Stimulated activated CD4-positive, alpha-beta T cell treated with anti-CD3 and anti-CD28 coated beads, Interleukin-2, amount 100 ng/mL, for 4 hours (primary cell): ENCODE data around the gene GRK3.
"Not testable (repeated sequence)": the region's sequence is repeated elsewhere in the genome, so short reads cannot be mapped to it uniquely, and the experiment has no call there.

Source experiments
- DNase-seq: peaks from one replicate; pipeline ENCODE4 v3.0.0-alpha.2; 2020; ENCODE audit warnings: low read depth

GRK3 gene

DNA sequence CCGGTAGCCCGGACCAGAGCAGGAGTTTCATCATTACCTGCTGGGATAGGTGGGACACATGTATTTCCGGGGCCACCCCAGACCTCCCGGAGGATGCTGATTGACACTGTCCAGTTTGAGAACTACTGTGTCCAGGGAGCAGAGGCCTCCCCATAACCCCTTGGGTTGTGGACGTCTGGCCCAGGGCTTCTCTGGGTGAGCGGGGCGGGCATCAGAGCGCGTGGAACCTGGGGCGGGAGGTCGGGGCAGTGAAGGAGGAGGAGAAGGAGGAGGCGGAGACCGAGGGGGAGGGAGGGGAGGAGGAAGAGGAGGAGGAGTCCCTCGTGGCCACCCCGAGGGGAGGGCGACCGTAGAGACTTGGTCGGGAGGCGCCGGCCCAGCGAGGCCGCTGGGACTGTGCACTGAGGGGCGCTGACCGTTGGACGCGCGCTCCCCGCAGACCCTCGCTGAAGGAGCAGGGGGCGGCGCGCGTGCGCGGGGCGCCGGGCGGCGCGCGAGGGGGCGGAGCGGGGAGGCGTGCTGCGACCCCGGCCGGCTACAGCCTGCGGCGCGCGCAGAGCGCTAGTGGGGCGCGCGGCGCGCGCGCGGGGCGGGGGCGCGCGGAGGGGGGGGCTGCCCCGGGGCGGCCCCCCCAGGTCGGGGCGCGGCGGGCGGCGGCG, at the start of gene GRK3:
GRK3 (plus strand) TSS at position 356 of the 659 bp plus-strand sequence. CDS start 366 bp downstream, outside the sequence.
- DNase-seq, result peak; percentile 70

DNA sequence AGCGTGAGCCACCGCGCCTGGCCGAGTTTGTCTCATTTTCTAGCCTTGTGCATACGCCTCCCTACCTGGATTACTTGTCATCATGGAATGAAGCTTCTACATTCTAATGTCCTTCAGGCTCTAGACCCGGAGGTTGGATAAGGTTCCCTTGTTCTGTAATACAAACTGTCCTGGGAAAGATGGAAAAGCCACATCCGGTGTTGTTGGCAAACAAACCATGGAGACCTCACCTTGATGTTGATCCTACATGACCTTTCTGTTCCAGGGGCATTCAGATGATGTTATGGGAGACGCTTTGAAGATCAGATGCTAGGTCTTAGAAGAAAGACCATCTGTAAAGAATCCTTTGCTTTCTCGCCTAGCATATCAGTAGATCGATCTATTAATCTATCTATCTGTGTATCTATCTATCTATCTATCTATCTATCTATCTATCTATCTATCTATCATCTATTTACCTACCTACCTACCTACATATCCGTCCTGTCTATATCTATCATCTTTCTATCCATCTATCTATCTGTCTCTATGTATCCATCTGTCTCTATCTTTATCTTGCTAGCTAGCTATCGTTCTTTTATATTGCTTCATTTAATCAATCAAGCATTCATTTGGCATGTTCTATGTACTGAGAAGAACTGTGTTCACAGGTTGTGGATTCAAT, 46.3 kb upstream of the GRK3 start:
- DNase-seq, result no peak

DNA sequence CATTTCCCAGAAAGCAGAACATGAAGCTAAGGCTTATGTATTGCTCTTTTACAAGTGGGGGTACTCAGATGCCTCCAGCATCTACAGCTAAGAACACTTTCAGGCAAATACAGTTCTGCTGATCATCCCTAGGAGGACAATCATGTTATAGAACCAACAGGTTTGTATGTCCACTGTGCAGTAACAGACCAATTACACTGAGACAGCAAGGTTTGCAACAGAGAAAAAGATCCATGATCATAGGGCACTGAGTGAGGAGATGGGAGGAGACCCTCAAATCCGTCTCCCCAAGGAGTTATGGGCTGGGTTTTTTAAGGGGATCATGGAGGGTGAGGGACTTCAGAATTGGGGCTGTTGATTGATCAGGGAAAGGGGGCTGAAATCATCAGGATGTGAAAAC, 39.1 kb upstream of the GRK3 start:
- DNase-seq, result no peak

DNA sequence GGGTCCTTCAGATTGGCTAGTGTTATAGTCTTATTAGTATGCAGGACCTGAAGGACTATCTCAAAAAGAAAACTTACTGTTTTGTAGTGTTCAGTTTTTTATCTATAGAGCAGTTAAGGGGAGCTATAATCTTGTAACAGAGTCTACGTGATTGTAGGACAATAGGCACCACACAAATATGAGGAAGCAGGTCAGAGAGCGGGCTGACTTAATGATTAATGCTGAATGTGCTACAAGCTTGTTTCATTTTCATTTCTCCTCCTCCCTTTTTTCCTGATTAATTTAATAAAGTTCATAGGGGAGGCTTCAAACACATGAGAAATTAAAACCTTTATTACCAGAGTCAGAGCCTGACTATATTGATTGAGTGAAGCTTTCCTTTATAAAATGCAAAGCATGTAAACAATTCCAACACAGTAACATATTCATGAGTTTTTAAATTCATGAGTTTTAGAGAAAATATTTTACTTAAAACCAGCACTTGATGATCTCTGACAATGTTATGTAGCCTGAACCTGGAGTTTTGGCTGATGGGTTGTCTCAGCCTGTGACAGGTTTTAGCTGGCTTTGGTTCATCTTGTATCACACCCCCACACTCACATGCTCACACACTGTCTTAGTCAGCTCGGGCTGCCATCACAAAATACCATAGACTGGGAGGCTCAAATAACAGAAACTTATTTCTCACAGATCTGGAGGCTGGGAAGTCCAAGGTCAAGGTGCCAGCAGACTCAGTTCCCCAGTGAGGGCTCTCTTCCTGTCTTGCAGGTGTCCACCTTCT, 38.5 kb upstream of the GRK3 start:
- not testable (repeated sequence) for DNase-seq

DNA sequence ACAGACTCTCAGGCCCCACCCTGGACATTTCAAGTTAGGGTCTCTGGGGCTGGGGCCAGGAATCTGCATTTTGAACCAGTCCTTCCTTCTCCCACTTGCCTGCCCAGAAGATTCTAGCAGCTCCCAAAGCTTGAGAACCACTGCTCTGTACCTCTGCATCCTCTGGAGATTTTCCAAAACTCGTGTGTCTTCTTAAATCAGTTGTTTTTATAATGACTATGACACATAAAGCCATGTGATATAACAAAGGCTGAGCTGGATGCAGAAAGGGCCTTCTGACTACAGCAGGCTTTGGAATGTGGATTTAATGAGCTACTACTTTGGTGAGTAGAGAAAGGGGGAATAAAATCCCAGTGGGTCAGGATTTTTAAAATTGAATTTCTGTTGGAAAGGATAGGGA, 37.5 kb upstream of the GRK3 start:
- not testable (repeated sequence) for DNase-seq

DNA sequence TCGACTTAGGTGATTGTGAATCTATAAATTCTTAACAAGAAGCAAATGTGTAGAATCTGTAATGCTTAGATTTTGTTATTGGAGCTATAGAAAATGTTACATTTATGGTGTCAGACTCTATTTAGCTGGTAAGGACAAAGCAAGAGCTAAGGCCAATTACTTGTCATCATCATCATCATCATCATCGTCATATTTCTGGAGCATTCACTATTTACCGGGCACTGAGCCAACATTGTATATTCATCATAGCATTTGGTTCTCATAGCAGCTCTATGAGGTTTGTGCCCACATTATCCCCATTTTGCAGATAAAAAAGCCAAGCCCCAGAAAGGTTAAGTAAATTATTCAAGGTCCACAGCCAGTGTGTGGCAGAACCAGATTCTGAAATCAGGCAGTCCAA, 36.4 kb upstream of the GRK3 start:
- DNase-seq, result not testable (repeated sequence)

DNA sequence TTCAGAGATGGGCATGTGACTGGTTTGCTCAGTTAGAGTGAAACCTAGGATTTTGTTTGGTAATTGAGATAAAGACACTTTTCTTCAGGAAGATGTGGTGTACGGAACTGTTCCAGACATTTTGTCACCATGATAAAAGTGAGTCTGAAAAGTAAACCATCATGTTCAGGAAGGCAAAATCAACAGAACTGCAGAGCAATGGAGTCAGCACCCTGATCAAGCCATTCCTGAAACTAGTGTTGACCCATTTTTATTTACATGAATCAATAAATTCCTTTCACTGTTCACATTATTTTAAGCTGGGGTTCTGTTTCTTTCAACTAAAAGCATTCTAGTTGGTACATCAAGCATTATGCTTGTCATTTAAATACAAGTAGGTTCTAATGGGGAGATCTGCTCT, 35.4 kb upstream of the GRK3 start:
- DNase-seq, result not testable (repeated sequence)

DNA sequence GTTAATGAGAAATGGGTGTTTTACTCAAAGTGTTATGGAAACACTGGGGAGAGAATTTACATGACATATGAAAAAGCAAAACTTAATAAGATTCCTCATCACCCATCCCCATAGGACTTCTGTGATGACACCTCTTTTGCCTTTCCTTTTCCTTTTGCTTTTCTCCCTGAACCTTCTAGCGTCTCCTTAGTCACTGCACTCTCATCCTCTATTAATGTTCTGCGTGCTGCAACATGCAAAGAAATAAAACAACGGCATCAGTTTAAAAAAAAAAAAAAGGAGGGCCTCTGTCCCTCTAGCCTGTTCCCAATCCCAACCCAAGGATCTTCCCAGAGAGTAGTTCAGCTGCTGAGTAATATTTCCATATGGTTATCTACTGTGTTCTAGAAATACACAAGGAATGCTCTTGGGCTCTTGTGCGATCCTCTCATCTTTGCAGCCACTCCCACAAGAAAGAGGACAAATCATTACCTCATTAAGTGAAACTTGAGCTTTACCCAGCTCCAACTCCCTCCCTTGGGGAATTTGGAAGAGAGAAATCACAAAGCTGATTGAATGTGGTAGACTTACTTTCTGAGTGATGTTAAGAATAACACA, 34.8 kb upstream of the GRK3 start:
- DNase-seq, result not testable (repeated sequence)

DNA sequence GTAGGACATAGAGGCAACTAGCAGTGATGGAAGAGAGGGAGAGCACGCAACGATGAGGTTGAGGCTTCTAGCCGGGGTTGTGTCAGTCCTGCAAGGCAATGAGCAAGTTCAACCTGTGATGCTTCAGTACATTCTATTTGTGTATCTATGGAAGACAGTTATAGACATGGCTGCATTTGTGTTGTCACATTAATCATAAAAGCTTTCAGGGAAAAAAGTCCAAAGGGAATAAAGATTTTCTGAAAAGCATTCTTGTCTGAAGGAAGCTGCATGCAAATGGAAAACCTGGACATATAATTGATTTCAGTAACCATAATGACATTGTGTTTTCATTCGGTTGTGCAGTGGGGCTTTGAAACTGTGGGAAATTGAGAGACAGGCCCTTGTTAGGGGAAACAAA, 32.8 kb upstream of the GRK3 start:
- DNase-seq, result not testable (repeated sequence)

DNA sequence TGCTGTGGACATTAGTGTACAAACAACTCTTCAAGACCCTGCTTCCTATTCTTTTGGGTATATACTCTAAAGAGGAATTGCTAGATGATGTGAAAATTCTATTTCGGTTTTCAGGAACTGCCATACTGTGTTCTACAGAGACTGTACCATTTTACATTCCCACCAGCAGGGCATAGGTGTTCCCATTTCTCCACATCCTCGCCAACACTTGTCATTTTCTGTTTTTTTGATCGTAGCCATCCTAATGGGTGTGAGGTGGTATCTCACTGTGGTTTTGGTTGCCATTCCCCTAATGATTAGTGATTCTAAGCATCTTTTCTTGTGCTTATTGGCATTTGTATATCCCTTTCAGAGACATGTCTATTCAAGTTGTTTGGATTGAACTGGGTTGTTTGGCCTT, 29.8 kb upstream of the GRK3 start:
- no peak for DNase-seq

DNA sequence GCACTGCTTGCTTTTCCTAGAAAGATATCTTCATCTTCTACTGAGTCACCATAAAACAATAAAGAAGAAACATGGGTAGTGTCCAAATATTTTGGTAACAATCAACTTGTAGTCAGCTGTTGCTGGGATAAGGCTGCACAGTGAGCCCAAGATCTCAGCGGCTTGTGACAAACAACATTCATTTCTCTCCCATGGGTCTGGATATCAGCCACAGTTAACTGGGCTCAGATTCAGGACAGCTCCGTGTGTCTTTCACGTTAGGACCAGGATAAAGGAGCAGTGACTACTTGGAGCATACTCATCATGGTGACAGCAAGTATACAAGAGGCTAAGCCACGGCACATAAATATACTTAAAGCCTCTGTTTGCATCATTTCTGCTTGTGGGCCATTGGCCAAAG, 27.9 kb upstream of the GRK3 start:
- no peak for DNase-seq

DNA sequence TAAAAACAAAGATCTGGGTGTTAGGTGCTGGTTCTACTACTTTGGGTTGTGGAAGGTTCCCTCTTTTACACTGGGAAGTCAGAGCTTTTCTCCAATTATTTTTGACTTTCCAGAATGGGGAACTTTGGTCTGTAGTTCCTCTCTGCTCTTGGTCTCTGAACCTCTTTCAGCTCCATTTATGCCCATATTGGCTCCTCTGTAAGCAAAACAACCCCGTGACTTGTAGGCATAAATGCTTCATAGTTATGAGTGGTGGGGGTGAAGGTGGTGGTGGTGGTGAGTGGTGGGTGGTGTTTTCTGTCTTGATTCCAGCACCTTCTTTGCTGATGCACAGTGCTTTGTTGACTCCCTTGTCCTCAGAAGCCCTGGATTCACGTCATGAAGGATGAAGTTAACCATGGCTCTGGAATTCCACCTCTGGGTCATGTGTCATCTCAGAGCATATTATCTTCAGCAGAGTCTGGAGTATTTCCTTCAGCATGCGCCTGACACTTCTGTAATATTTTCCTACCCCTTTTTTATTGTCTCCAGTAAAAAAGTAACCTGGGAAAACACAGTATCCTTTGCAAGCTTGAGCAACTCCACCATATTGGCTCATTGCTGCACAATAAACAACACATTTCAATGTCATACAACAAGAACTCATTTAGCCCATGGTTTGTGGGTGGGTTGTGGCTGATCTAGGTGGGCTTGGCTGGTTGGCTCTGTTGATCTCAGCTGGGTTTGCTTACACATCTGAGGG, 24.1 kb upstream of the GRK3 start:
- no peak for DNase-seq

DNA sequence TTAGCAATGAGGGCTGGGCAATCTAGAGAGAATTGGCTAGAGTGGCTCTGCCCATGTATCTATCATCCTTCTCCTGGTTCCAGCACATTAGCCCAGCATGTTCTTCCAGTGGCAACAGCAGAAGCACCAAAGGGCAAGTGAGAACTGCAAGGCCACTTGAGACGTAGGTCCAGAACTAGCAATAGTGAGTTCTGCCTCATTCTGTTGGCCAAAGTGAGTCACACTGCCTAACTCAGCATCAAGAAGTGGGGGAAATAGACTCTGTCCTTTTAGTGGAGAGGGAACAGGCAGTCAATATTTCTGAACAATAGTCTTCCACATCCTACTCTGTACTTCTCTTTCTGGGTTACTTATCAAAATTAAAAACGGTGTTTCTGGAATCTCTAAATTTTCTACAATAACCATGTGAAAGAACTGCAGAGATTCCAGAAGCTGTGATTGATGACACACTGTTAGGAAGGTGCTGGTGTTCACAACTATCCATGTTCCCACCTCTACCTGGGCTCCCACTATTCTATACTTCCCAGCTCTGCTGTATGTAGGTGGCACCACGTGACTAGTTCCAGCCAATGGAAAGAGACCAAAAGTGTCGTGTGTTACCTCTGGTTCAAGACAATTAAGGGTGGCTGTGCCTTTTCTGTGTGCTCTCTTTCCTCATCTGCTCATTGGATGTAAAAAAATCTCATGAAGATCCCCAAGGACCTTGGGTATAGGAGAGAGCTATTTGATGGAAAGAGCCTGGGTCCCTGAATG, 23.4 kb upstream of the GRK3 start:
- DNase-seq, result no peak

DNA sequence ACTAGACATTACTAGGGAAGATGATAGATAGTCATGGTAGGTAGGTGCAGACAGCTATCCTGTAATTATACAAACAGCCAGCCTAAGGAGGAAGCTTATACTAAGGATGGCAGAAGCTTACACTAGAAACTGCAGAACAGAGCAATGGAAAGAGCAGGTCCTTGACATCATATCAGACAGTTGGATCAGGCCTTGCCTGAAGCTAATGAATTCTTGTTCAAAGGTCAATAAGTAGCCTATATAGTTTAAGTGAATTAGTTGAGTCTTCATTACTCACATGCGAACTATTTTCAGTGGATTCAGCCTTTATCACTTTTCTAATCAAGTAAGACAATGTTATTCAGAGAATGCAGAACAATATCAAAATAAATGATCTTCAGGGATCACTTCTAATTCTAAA, 22.3 kb upstream of the GRK3 start:
- no peak for DNase-seq

DNA sequence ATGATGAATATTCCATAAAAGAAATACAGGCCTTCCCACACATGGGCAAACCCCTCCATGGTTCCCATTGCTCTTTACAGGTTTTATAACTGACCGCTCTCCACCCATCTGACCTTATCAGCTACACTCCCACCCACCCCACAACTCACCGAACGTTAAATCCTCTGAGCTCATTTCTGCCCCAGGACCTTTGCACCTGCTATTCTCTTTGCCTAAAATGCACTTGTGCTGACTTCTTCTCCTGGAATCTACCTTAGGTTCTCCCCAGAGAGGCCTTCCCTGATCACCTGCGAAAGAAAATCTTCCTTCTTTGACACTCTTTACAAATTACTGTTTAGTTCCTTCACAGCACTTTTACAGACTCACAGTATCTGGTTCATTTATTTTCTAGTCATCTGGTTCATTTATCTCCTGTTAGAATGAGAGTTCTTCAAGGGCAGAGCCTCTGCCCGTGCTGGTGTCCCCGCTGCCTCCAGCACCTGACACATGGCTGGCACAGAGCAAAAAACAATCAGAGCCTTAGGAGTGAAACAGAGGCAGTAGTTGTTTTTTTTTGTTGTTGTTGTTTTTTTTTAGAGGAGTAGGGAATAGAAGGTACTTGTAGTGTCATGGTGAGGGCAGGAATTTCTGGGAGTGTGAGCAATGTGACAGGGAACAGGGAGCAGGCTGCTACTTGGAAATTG, 21.6 kb upstream of the GRK3 start:
- no peak for DNase-seq

DNA sequence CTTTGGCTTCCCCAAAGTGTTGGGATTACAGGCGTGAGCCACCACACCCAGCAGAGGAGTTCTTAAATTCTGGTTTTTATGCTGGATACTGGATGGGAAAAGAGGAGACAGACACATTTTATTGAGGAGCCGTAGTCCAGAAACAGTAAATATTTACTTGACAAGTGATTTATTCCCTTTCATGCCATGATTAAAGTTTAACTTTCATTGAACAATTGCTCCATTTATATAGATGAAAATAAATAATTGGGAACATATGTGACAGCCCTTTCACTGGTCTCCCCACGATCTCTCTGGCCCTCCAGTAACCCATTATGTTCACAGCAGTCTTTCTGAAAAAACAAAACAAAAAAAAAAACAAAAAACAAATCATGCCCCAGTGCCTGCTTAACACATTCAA, 19.3 kb upstream of the GRK3 start:
- no peak for DNase-seq

DNA sequence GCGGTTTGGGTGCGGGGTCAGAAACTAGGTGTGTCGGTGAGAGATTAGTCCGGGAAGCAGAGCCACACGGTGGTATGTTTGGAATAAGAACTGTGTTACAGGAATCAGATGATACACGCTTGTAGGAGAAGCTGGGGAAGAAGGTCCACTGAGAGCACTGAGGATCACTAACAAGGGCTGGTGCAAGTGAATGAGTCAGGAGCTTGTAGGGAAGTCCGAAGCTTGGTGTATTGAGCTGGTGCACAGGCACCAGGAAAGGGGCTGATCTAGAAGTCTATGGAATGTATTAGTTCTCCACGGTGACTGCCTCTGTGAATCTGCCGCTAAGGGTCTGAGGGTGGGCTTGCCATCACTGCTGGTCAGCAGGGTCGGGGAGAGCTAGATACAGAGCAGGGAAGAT, 18.8 kb upstream of the GRK3 start:
- no peak for DNase-seq

DNA sequence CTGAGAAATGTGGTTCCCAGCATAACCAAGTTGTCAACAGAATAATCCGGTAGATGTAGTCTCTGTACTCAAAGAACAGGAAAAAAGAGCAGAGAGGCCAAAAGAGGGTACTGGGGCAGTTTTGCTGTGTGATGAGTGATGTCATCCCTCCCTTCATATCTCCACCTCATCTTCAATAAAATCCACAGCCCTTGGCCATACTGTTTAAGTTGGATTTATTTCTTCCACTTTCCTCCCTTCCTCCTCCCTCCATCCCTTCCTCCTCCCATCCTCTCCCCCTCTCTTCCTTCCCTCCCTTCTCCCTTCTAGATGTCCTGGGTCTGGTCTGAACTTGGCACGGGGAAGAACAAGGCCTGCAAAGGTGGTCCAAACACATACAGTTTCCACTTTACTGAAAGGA, 18.2 kb upstream of the GRK3 start:
- DNase-seq, result no peak

DNA sequence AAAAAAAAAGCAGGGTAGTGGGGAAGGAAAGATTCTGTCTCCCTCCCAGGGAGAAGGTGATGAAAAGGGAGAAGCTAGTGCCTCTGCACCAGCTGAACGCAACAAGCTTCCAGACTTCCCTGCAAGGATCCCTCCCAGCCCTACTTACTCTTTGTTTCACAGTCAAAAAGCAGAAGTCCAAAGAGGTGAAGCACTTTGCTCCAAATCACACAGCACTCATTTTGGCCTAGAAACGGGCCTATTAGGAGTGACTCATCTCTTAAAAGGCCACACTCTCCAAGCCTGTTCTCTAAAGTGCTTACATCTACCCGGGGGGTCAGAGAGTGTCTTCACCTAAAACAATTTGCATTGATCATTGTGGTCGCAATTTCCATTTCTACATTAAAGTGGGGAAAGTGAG, 17.7 kb upstream of the GRK3 start:
- DNase-seq, result no peak

DNA sequence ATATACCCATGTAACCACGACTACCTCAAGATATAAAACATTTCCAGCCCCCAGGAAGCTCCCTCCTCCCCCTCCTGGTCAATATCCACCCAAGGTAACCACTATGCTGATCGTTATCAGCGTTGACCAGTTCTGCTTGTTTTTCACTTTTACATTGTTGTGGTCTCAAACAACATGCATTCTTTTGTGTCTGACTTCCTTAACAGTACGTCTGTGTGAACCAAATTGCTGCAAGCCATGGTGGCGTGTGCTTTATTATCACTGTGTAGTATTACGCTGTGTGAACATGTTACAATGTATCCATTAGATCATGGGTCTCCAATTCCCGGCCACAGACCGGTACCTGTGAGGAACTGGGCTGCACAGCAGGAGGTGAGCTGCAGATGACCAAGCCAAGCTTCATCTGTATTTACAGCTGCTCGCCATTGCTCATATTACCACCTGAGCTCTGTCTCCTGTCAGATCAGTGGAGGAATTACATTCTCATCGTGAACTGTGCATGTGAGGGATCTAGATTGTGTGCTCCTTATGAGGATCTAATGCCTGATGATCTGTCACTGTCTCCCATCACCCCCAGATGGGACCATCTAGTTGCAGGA, 15.5 kb upstream of the GRK3 start:
- DNase-seq, result no peak
